Activated T-cell treated with anti-CD3 and anti-CD28 coated beads, Interleukin-2, amount 50 U/mL, for 1 hour (primary cell): ENCODE data around the gene RFX1.

Experiments
- DNase-seq: peaks from one replicate; pipeline ENCODE4 v3.0.0-alpha.2; 2020

The RFX1 gene

GRCh38 chr19:13960863-13961784 lies 45.0 kb downstream of the RFX1 start:
- DNase-seq: no peak

- peak; percentile 51 for DNase-seq
Measured at GRCh38 chr19:13959962-13960862, 45.9 kb downstream of the RFX1 start.

- no peak for DNase-seq
Measured at GRCh38 chr19:13959141-13959961, 46.8 kb downstream of the RFX1 start.

GRCh38 chr19:13958043-13958442 lies 48.1 kb downstream of the RFX1 start:
- no peak for DNase-seq

GRCh38 chr19:13957051-13957450 lies 49.1 kb downstream of the RFX1 start:
- no peak for DNase-seq

GRCh38 chr19:13956365-13956744 lies 49.8 kb downstream of the RFX1 start:
- no peak for DNase-seq

- no peak for DNase-seq
Measured at GRCh38 chr19:13955662-13956364, 50.3 kb downstream of the RFX1 start.

GRCh38 chr19:13954185-13954584 lies 51.9 kb downstream of the RFX1 start:
- DNase-seq: no peak

GRCh38 chr19:13952931-13953531 lies 53.1 kb downstream of the RFX1 start:
- no peak for DNase-seq

GRCh38 chr19:13952154-13952930 lies 53.8 kb downstream of the RFX1 start, which contains the start of gene DCAF15:
TSS of gene DCAF15 (plus strand) at chr19:13952509. CDS start at chr19:13952513, 4 bp downstream.
- peak; percentile 96 for DNase-seq

GRCh38 chr19:13951799-13952153 lies 54.3 kb downstream of the RFX1 start:
- no peak for DNase-seq

GRCh38 chr19:13951043-13951442 lies 55.1 kb downstream of the RFX1 start:
- DNase-seq: no peak

- DNase-seq: no peak
Measured at GRCh38 chr19:13946414-13946813, 59.7 kb downstream of the RFX1 start.

GRCh38 chr19:13942023-13942684 lies 64.0 kb downstream of the RFX1 start:
- DNase-seq: no peak

GRCh38 chr19:13938301-13939064 lies 67.6 kb downstream of the RFX1 start, which contains the start of gene PODNL1:
TSS of gene PODNL1 (minus strand) at chr19:13938417. CDS start at chr19:13938181, 236 bp downstream.
- no peak for DNase-seq

GRCh38 chr19:13937479-13938300 lies 68.4 kb downstream of the RFX1 start:
- DNase-seq: no peak

- DNase-seq: no peak
Measured at GRCh38 chr19:13935765-13936510, 70.2 kb downstream of the RFX1 start.

- DNase-seq: no peak
Measured at GRCh38 chr19:13934785-13935109, 71.4 kb downstream of the RFX1 start.
